ENCODE results near the gene RHOV.

The RHOV gene

DNA sequence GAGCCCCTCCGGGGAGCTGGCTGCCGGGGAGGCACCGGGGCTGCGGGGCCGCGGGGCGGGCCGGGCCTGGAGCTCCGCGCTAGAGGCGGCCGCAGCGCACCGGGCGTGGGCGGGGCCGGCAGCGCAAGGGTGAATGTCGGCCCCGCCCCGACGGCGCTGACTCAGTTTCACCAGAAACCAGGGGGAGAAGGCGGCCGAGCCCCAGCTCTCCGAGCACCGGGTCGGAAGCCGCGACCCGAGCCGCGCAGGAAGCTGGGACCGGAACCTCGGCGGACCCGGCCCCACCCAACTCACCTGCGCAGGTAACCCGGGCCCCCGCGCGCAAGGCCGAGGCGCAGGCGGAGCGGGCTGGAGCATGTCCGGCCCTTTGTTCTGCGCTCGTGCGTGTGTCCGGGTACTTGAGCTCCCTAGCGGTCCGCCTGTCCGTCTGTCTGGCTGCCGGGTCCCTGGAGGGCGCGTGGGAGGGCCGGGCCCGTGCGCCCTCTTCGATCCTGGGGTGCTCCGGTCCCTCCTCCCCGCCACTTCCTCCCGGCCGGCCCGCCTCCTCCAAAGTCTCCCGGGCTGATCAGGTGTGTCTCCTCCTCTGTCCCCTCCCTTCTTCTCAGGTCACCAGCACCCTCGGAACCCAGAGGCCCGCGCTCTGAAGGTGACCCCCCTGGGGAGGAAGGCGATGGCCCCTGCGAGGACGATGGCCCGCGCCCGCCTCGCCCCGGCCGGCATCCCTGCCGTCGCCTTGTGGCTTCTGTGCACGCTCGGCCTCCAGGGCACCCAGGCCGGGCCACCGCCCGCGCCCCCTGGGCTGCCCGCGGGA lies 29.9 kb downstream of the RHOV start, which contains the start of gene SPINT1:
Gene SPINT1 (plus strand): TSS at position 164 of the 811 bp plus-strand sequence. CDS start 507 bp downstream, at position 671.
- peak; percentile 82 for DNase-seq

GRCh38 chr15:40843261-40843884 lies 30.7 kb downstream of the RHOV start:
- DNase-seq: no peak

DNA sequence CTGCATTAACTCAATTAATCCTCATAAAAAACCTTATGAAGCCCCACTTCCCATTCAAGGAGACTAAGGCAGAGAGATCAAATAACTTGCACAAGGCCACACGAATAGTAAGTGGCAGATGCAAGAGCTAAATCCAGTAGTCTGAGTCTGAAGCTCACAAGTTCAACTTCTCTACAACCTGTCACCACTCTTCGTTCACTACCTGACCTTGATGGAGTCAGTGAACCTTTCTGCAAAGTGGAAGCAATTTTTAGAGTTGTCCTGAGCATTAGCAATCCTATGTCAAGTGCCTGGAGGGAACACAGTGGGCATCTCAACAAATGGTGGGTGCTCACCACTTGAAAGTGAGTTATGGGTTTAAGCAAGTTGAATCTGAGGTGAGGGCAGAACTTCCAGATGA lies 32.3 kb downstream of the RHOV start:
- DNase-seq: no peak

DNA sequence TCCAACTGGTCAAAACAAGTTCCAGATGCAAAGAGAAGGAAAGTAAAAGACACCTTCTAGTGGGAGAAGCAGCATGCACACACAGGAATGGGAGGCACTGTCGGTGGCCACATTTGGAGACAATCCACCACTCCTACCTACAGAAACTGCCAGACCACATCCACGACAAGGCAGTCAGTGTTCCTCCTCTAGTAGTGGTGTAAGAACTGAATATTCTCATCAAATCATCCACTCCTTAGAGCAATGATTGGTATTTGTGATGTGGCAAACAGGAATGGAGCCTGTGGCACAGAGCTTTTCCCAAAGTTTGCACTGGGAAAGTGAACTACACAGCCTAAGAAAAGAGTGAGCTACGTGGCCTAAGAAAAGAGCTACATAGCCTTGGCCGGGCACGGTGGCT lies 35.3 kb downstream of the RHOV start:
- no peak for DNase-seq

- no peak for DNase-seq
Observed at GRCh38 chr15:40836020-40836419, 38.0 kb downstream of the RHOV start.

GRCh38 chr15:40832903-40833302 lies 41.1 kb downstream of the RHOV start:
- DNase-seq: no peak

- DNase-seq: no peak
Observed at GRCh38 chr15:40831861-40832260, 42.2 kb downstream of the RHOV start.

GRCh38 chr15:40830884-40831283 lies 43.1 kb downstream of the RHOV start:
- DNase-seq: peak; percentile 99

DNA sequence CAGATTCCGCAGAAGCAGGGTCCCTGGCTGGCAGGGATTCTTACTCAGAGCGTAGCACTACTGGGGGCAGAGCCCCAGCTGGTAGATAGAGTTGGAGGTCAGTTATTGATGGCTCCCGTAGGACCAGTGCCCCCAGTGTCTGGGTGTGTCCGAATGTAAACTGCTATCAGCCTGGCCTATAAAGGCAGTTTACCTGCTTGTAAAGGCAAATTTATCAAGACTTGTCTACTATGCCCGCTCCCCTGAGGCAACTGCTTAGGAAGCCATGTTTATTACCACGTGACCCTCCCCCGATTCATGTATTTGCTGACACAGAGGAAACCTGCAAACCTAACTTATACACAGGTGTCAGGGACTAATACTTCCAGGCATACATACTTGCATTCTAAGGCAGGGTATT lies 44.9 kb downstream of the RHOV start:
- DNase-seq: peak; percentile 75

DNA sequence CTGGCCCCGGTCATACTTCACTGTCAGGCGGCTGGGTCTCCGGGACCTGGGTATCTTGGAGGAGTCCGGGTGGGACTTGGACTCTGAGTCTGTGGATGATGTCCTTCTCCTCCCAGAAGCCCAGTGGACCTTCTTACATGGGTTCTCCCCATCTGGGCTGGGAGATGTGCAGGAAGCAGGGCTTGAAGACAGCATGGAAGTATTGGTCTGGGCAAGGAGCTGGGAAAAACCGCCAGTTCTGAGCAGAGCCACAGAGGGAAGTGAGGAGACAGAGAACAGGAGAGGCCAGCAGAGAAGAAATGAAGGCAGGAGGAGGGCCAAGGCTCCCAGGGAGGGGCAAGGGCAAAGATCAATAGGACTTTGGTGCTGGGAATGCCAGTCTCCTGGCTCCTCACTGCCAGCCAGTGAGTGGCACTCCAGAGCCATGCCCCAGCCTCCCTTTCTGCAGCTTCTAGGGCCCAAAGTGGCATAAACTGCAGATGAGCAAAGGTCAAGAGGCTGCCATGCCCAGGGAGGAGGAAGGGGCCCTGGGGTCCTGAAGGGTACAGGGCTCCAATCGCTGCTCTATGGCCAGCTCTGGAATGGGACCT lies 45.5 kb downstream of the RHOV start, which contains the start of gene PPP1R14D:
Gene PPP1R14D (minus strand): TSS at position 262 of the 590 bp plus-strand sequence. CDS start 67 bp downstream, at position 195.
- no peak for DNase-seq

GRCh38 chr15:40826423-40827075 lies 47.5 kb downstream of the RHOV start:
- no peak for DNase-seq

DNA sequence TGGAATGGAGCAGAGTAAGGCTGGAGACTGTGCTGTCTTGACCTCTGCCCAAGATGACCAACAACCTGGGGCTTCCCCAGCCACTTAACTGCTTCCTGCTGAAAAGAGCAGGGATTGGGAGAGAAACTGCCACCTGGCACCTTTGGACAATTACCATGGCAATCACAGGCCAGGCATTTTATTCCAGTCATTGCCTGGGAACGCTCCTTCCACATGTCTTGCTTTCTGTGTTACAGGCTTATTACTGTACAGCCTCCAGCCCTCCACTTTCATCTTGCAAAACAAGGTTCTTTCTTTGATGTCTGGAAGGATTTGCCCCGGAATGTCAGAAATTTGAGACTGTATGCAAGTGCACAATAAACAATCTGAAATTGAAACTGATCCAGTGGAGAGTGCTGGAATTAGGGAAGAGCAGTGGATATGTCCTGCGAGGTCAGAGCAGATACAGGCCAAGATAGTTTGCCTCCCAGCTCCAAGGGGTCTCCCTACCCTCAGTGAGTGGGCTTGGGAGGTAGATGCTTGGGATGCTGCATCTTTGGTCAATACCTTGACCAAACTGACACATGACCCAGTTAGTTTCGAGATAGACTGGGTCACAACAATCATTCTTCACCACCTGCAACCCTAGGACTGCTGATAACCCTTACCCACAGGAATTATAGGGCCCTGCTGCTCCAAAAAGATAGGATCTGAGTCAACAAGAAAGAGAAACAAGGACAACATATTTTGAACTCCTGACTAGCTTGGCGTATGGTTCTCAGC lies 48.2 kb downstream of the RHOV start:
- peak; percentile 34 for DNase-seq

GRCh38 chr15:40823572-40824343 lies 50.3 kb downstream of the RHOV start:
- DNase-seq: peak; percentile 82

Measured in NCI-H69 (cell line).